Activated CD4-positive, alpha-beta T cell treated with anti-CD3 and anti-CD28 coated beads, Interleukin-2, amount 10 ng/mL, durations not matched to agents 7 days and 5 days (primary cell): ENCODE measurements around the gene TIMELESS. TPM values are rescaled to one million over a fixed set of nuclear protein-coding genes. Genes with fewer than 3 reads are reported as not detected.

Source experiments
- CTCF ChIA-PET: fragments of 350-600 bp; sonication (Branson Sonifier 250); formaldehyde crosslinking; loops from one replicate; lab custom pipeline; 2021; ENCODE audit warnings: antibody characterized with exemption; lab: Charles Lee
- POLR2A ChIA-PET: fragments of 350-600 bp; sonication (Branson Sonifier 250); formaldehyde crosslinking; loops from one replicate; lab custom pipeline; 2021; ENCODE audit warnings: antibody characterized with exemption; lab: Charles Lee
- DNase-seq: peaks from one replicate; pipeline ENCODE4 v3.0.0-alpha.2; 2020
- H3K27ac Mint-ChIP-seq: one replicate; pipeline ENCODE4 v1.8.0; 2021; ENCODE audit warnings: mild to moderate bottlenecking, moderate library complexity, mixed read lengths
- H3K27me3 Mint-ChIP-seq: one replicate; pipeline ENCODE4 v1.8.0; 2021; ENCODE audit warnings: mixed read lengths
- H3K36me3 Mint-ChIP-seq: one replicate; pipeline ENCODE4 v1.8.0; 2021; ENCODE audit warnings: low read depth, mixed read lengths
- H3K4me1 Mint-ChIP-seq: one replicate; pipeline ENCODE4 v1.8.0; 2021; ENCODE audit warnings: mixed read lengths
- H3K4me3 Mint-ChIP-seq: one replicate; pipeline ENCODE4 v1.8.0; 2021; ENCODE audit warnings: mild to moderate bottlenecking, moderate library complexity, mixed read lengths
- H3K9me3 Mint-ChIP-seq: one replicate; pipeline ENCODE4 v1.8.0; 2021; ENCODE audit warnings: mixed read lengths
- total RNA-seq, 2 experiments: library from RNA; stranded (reverse); gene quantifications; one replicate each; pipeline ENCODE4 v1.2.3, GENCODE V29; 2021

Gene TIMELESS
- total RNA-seq, 2 experiments from 2014 or later = 59.5 to 63.6 TPM

DNA sequence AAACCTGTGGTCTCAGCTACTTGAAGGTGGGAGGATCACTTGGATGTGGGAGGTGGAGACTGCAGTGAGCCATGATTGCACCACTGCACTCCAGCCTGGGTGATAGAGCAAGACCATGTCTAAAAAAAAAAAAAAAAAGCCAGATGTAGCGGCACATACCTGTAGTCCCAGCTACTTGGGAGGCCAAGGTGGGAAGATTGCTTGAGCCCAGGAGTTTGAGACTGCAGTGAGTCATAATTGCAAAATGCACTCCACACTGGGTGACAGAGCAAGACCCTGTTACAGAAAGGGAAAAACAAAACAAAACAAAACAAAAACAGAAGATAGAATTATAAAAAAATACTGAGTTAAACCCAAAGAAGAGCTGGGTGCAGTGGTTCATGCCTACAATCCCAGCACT is 57.5 kb downstream of the TIMELESS start:
- H3K27me3 Mint-ChIP-seq = no peaks in the 10 kb centered on the region
- no peak for DNase-seq
- no peak overlapping the region for H3K4me3 Mint-ChIP-seq
- no peaks in the 10 kb centered on the region for H3K9me3 Mint-ChIP-seq
- no peaks in the 10 kb centered on the region for H3K36me3 Mint-ChIP-seq
- H3K27ac Mint-ChIP-seq = no peak overlapping the region
- POLR2A ChIA-PET = no interaction called here
- no peaks in the 10 kb centered on the region for H3K4me1 Mint-ChIP-seq
- CTCF ChIA-PET = interaction anchor here (0.6 to 1.9 kb wide), 4 partner anchors 10 to 97 kb away, joined by 3 to 6 read pairs (median 5); no protein-coding TSS in a partner anchor

DNA sequence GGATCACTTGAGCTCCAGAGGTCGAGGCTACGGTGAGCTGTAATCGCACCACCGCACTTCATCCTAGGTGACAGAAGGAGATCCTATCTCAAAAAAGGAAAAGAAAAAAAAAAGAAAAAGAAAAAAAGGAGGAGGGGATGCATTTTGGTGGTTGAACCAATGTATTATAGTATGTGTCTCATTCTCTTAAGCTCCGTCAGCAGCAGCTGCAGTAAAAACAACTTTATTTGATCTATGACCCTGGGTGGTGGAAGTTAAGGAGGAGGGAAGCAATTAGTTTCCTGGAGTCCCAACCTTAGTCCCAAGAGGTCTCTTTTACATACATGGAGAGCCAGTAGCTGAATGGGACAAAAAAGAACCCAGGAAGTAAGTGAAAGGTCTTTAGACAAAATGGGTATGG is 59.8 kb downstream of the TIMELESS start:
- H3K27ac Mint-ChIP-seq = no peak overlapping the region
- H3K9me3 Mint-ChIP-seq = no peaks in the 10 kb centered on the region
- H3K4me1 Mint-ChIP-seq = no peaks in the 10 kb centered on the region
- H3K27me3 Mint-ChIP-seq = no peaks in the 10 kb centered on the region
- no peaks in the 10 kb centered on the region for H3K36me3 Mint-ChIP-seq
- POLR2A ChIA-PET = no interaction called here
- H3K4me3 Mint-ChIP-seq = no peak overlapping the region
- no peak for DNase-seq
- CTCF ChIA-PET = interaction anchor here (0.6 to 1.1 kb wide), 2 partner anchors 13 to 35 kb away, joined by 3 read pairs; no protein-coding TSS in a partner anchor

DNA sequence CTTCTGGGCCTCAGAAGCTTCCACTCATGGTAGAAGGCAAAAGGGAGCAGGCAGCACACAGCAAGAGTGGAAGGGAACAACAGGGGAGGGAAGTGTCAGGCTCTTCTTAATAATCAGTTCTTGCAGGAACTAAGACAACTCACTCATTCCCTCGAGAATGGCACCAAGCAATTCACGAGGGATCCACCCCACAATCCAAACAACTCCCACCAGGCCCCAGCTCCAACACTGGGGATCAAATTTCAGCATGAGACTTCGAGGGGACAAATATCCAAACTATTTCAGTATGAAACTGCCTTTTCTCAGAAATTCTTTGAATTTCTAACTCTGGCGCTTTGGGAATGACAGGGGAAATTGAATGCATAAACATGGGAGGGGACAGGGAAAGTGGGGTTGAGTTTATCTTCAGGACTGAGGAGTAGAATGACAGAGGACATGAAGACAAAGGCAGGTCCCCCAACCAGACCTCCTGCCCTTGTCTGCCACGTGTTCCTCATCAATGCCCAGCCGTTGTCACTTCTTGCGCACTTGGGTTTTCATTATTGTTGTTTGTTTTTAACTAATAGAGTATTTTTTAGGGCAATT is 62.0 kb downstream of the TIMELESS start:
- DNase-seq = no peak
- no peaks in the 10 kb centered on the region for H3K36me3 Mint-ChIP-seq
- H3K4me3 Mint-ChIP-seq = no peak overlapping the region
- H3K9me3 Mint-ChIP-seq = no peaks in the 10 kb centered on the region
- H3K4me1 Mint-ChIP-seq = no peaks in the 10 kb centered on the region
- H3K27ac Mint-ChIP-seq = no peak overlapping the region
- ChIA-PET POLR2A (interaction anchor here (0.6 kb wide), 1 partner anchor 27 kb away, joined by 9 read pairs; the partner anchor contains the start of gene STAT2), CTCF (no interaction called here)
- no peaks in the 10 kb centered on the region for H3K27me3 Mint-ChIP-seq

DNA sequence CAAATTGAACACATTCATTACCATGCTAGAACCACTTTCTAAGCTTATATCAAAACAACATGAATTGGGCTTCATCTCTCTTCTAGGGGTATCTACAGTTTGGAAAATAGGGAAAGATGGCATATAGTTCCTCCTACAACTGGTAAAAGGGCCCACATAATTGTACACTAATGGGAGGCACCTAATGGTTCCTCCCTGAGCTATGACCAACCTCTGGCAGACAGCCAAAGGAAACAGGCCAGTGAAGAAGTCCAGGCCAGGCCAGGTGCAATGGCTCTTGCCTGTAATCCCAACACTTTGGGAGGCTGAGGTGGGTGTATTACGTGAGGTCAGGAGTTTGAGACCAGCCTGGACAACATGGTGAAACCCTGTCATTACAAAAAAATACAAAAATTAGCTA is 63.4 kb downstream of the TIMELESS start:
- CTCF ChIA-PET = interaction anchor here (0.6 to 1.1 kb wide), 5 partner anchors 8 to 273 kb away, joined by 3 to 4 read pairs (median 3); no protein-coding TSS in a partner anchor
- Mint-ChIP-seq H3K4me1 (no peaks in the 10 kb centered on the region), H3K27me3 (no peaks in the 10 kb centered on the region), H3K4me3 (no peak overlapping the region), H3K27ac (no peak overlapping the region), H3K9me3 (no peaks in the 10 kb centered on the region), H3K36me3 (no peaks in the 10 kb centered on the region)
- DNase-seq = no peak
- POLR2A ChIA-PET = interaction anchor here (0.6 kb wide), 1 partner anchor 210 kb away, joined by 9 read pairs; no protein-coding TSS in a partner anchor

DNA sequence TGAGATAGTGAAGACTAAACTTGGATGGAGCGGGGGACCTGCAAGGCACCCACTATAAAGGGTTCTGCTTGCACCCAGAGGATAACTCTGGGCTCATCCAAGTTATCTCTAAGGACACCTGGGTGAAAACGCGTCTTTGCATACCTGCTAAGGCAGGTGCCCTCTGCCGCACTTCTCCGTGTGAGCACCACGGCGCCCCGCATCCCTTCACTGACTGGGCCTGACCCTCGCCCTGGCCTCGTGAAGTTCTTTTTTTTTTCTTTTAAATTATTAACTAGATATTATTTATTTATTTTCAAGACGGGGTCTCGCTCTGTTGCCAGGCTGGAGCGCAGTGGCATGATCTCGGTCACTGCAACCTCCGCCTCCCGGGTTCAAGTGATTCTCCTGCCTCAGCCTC is 66.6 kb downstream of the TIMELESS start:
- ChIA-PET CTCF (interaction anchor here (0.8 to 1.8 kb wide), 3 partner anchors 9 to 23 kb away, joined by 3 to 6 read pairs (median 5); partner anchors contain the start of gene STAT2), POLR2A (no interaction called here)
- Mint-ChIP-seq H3K4me3 (no peak overlapping the region), H3K4me1 (no peaks in the 10 kb centered on the region), H3K9me3 (no peaks in the 10 kb centered on the region), H3K27me3 (no peaks in the 10 kb centered on the region), H3K36me3 (no peaks in the 10 kb centered on the region), H3K27ac (no peak overlapping the region)
- no peak for DNase-seq

DNA sequence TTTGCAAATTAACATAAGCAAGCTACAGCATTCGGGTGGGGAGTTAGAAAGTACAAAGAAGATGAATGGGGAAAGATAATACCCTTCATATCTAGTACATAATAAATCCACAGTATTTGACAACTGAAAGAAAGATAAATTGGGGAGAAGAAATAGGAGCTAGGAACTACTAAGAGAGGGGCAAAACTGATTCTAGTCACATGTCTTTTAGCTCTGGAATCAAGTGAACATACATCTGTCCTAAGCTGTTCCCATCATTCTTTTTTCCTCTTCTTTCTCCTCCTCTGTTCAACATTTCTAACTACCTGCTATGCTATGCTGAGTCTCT is 71.3 kb downstream of the TIMELESS start:
- DNase-seq = no peak
- Mint-ChIP-seq H3K4me3 (no peak overlapping the region), H3K27me3 (no peaks in the 10 kb centered on the region), H3K36me3 (no peaks in the 10 kb centered on the region), H3K9me3 (peaks cover 5% of the 10 kb centered on the region), H3K4me1 (no peaks in the 10 kb centered on the region), H3K27ac (no peak overlapping the region)
- ChIA-PET CTCF (interaction anchor here (1.0 to 1.9 kb wide), 2 partner anchors 8 to 12 kb away, joined by 3 to 5 read pairs; no protein-coding TSS in a partner anchor), POLR2A (no interaction called here)

DNA sequence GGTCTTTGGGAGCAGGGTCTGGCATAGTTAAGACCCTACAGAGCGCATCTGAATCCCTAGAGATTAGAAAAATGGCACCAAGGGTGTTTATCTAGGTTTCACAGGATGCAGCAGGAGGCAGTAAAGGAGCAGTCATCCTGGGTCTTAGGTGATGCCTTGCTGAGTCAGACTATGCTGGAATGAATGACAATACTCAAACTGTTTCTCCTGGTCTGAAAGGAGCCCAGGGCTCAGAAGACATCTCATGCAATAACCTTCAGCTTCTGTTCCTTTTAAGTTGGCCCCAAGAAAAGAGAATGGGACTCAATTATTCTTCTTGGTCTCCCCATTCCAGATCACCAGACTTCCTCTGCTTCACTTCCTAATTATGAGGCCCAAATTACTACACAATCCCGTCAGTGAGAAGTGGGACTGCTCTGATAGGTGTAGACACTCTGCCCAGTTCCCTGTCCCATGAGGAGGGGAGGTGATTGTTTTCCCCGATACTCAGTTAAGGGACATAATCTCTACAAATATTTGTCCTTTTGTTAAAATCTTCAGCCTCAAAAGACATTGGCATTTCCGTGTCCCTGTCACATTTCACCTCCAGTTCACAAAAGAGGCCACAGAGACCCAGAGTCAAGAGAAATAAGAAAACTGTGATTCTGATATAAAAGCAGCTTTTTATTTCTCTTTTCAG is 71.8 kb downstream of the TIMELESS start:
- H3K9me3 Mint-ChIP-seq = peaks cover 5% of the 10 kb centered on the region
- no peak for DNase-seq
- no peak overlapping the region for H3K4me3 Mint-ChIP-seq
- H3K36me3 Mint-ChIP-seq = no peaks in the 10 kb centered on the region
- ChIA-PET CTCF (interaction anchor here (1.0 to 1.9 kb wide), 3 partner anchors 9 to 71 kb away, joined by 3 to 5 read pairs (median 3); no protein-coding TSS in a partner anchor), POLR2A (no interaction called here)
- H3K4me1 Mint-ChIP-seq = no peaks in the 10 kb centered on the region
- H3K27me3 Mint-ChIP-seq = no peaks in the 10 kb centered on the region
- no peak overlapping the region for H3K27ac Mint-ChIP-seq

DNA sequence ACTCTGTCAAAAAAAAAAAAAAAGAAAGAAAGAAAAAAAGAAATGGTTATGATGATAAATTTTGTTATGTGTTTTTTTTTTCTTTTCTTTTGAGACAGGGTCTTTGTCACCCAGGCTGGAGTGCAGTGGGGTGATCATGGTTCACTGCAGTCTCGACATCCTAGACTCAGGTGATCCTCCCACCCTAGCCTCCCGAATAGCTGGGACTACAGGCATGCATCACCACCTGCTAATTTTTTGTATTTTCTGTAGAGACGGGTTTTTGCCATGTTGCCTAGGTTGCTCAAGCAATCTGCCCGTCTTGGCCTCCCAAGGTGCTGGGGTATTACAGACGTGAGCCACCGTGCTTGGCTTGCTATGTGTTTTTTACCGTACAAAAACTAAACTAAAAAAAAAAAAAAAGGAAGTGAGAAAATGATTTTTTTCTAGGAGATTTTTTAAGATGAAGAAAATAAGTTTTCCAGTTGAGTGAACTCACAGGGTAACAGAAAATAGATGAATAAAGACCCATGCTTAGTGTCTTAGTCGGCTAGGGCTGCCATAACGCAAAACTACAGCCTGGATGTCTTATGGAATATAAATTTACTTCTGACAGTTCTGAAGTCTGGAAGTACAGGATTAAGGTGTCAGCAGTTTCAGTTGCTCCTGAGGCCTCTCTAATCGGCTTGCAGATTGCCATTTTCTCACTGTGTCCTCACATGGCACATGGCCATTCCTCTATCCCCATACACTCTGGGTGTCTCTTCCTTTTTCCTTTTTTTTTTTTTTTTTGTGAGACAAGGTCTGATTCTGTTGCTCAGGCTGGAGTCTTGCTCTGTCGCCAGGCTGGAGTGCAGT is 73.4 kb downstream of the TIMELESS start:
- no peak overlapping the region for H3K4me3 Mint-ChIP-seq
- H3K27ac Mint-ChIP-seq = no peak overlapping the region
- H3K9me3 Mint-ChIP-seq = peaks cover 5% of the 10 kb centered on the region
- H3K36me3 Mint-ChIP-seq = no peaks in the 10 kb centered on the region
- no peak for DNase-seq
- peaks cover 7% of the 10 kb centered on the region for H3K27me3 Mint-ChIP-seq
- CTCF ChIA-PET = interaction anchor here (0.8 to 1.0 kb wide), 3 partner anchors 10 to 73 kb away, joined by 3 read pairs; no protein-coding TSS in a partner anchor
- H3K4me1 Mint-ChIP-seq = no peaks in the 10 kb centered on the region
- POLR2A ChIA-PET = no interaction called here

DNA sequence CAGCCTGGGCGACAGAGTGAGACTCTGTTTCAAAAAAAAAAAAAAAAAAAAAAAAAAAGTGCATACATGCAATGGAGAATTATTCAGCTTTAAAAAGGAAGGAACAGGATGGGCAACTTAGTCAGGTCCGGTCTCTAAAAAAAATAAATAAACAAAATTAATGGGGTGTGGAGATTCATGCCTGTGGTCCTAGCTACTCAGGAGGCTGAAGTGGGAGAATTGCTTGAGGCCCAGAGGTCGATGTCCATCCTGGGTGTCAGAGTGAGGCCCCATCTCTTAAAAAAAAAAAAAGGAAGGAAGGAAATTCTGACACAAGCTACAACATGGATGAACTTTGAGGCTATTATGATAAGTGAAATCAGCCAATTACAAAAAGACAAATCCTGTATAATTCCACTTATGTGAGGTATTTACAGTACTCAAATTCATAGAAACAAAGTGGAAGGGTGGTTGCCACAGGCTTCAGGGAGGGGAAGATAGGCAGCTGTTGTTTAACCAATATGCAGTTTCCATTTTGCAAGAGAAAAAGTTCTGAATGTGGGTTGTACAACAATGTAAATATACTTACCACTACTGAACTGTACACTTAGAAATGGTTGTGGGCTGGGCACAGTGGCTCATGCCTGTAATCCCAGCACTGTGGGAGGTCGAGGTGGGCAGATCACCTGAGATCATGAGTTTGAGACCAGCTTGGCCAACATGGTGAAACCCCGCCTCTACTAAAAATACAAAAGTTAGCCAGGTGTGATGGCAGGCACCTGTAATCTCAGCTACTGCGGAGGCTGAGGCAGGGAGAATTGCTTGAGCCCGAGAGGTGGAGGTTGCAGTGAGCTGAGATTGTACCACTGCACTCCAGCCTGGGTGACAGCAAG is 74.3 kb downstream of the TIMELESS start:
- peaks cover 5% of the 10 kb centered on the region for H3K9me3 Mint-ChIP-seq
- CTCF ChIA-PET = interaction anchor here (0.8 to 1.3 kb wide), 4 partner anchors 9 to 78 kb away, joined by 3 to 4 read pairs (median 3); no protein-coding TSS in a partner anchor
- no peaks in the 10 kb centered on the region for H3K36me3 Mint-ChIP-seq
- H3K4me3 Mint-ChIP-seq = no peak overlapping the region
- H3K27me3 Mint-ChIP-seq = peaks cover 9% of the 10 kb centered on the region
- no peaks in the 10 kb centered on the region for H3K4me1 Mint-ChIP-seq
- POLR2A ChIA-PET = interaction anchor here (0.6 kb wide), 1 partner anchor 342 kb away, joined by 4 read pairs; no protein-coding TSS in a partner anchor
- no peak for DNase-seq
- H3K27ac Mint-ChIP-seq = no peak overlapping the region

DNA sequence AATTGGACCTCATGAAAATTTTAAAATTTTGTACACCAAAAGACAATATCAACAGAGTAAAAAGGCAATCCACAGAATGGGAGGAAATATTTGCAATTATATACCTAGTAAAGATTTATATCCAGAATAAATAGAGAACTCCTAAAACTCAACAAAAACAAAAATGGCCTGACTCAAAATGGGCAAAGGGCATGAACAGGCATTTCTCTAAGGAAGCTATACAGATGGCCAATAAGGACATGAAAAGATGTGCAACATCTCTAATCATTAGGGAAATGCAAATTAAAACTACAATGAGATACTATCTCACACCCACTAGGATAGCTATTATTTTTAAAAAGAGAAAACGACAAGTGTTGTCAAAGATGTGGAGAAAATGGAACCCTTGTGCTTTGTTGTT is 75.7 kb downstream of the TIMELESS start:
- Mint-ChIP-seq H3K9me3 (peaks cover 5% of the 10 kb centered on the region), H3K27ac (no peak overlapping the region), H3K4me3 (no peak overlapping the region), H3K27me3 (peaks cover 12% of the 10 kb centered on the region), H3K4me1 (no peaks in the 10 kb centered on the region), H3K36me3 (no peaks in the 10 kb centered on the region)
- DNase-seq = no peak
- ChIA-PET POLR2A (no interaction called here), CTCF (interaction anchor here (0.5 to 1.3 kb wide), 4 partner anchors 12 to 159 kb away, joined by 3 read pairs; no protein-coding TSS in a partner anchor)

DNA sequence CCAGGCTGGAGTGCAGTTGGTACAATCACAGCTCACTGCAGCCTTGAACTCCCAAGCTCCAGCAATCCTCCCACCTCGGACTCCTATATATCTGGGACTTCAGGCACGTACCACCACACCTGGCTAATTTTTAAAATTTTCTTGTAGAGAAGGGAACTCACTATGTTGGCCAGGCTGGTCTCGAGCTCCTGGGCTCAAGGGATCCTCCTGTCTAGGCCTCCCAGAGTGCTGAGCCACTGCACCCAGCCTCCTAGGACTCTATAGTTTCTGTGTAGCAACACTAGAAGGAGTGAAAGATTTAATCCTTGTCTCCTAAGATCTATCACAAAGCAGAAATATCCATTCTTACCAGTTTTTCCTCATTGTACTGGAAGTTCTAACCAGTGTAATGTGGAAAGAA is 82.3 kb downstream of the TIMELESS start:
- H3K27ac Mint-ChIP-seq = no peak overlapping the region
- DNase-seq = no peak
- POLR2A ChIA-PET = no interaction called here
- no peaks in the 10 kb centered on the region for H3K36me3 Mint-ChIP-seq
- H3K4me3 Mint-ChIP-seq = no peak overlapping the region
- no peaks in the 10 kb centered on the region for H3K9me3 Mint-ChIP-seq
- H3K27me3 Mint-ChIP-seq = peaks cover 12% of the 10 kb centered on the region
- CTCF ChIA-PET = interaction anchor here (0.7 to 1.7 kb wide), 3 partner anchors 10 to 82 kb away, joined by 3 to 5 read pairs (median 5); partner anchors contain the start of gene TIMELESS
- no peaks in the 10 kb centered on the region for H3K4me1 Mint-ChIP-seq
